ENCODE results near the gene ZNF668.
"Not testable (repeated sequence)": the region's sequence is repeated elsewhere in the genome, so short reads cannot be mapped to it uniquely, and the experiment has no call there.

Gene ZNF668

GRCh38 chr16:31055613-31056012 lies 18.4 kb downstream of the ZNF668 start:
- DNase-seq, result no peak

GRCh38 chr16:31052114-31052513 lies 21.9 kb downstream of the ZNF668 start:
- DNase-seq, result no peak

GRCh38 chr16:31050280-31051030 lies 23.6 kb downstream of the ZNF668 start:
- no peak for DNase-seq

GRCh38 chr16:31043898-31044481 lies 30.1 kb downstream of the ZNF668 start:
- no peak for DNase-seq

GRCh38 chr16:31043352-31043751 lies 30.7 kb downstream of the ZNF668 start:
- DNase-seq, result no peak

GRCh38 chr16:31042866-31043265 lies 31.2 kb downstream of the ZNF668 start:
- no peak for DNase-seq

- DNase-seq, result no peak
Observed at GRCh38 chr16:31038993-31039392, 35.0 kb downstream of the ZNF668 start.

GRCh38 chr16:31036691-31037090 lies 37.3 kb downstream of the ZNF668 start:
- no peak for DNase-seq

- DNase-seq, result peak; percentile 81
Observed at GRCh38 chr16:31033709-31034492, 40.1 kb downstream of the ZNF668 start.

GRCh38 chr16:31032736-31033708 lies 41.0 kb downstream of the ZNF668 start, which contains the start of gene STX4:
Gene STX4 (plus strand): TSS chr16:31033558. CDS start chr16:31033806, 248 bp downstream.
- DNase-seq, result peak; percentile 97

- DNase-seq, result no peak
Observed at GRCh38 chr16:31031276-31031675, 42.8 kb downstream of the ZNF668 start.

- DNase-seq, result no peak
Observed at GRCh38 chr16:31029272-31029671, 44.8 kb downstream of the ZNF668 start.

- DNase-seq, result no peak
Observed at GRCh38 chr16:31025339-31025738, 48.7 kb downstream of the ZNF668 start.

- DNase-seq, result no peak
Observed at GRCh38 chr16:31023627-31024226, 50.3 kb downstream of the ZNF668 start.

GRCh38 chr16:31023252-31023602 lies 50.8 kb downstream of the ZNF668 start:
- no peak for DNase-seq

- DNase-seq, result no peak
Observed at GRCh38 chr16:31022544-31023251, 51.3 kb downstream of the ZNF668 start.

- no peak for DNase-seq
Observed at GRCh38 chr16:31020536-31020935, 53.5 kb downstream of the ZNF668 start.

- not testable (repeated sequence) for DNase-seq
Observed at GRCh38 chr16:31017756-31018155, 56.3 kb downstream of the ZNF668 start.

- no peak for DNase-seq
Observed at GRCh38 chr16:31016018-31016417, 58.0 kb downstream of the ZNF668 start.

- DNase-seq, result not testable (repeated sequence)
Observed at GRCh38 chr16:31013292-31013691, 60.7 kb downstream of the ZNF668 start.

- not testable (repeated sequence) for DNase-seq
Observed at GRCh38 chr16:31011815-31012214, 62.2 kb downstream of the ZNF668 start.
